Astrocyte (in vitro differentiated cells and primary cell): Measurements from ENCODE around the gene SDK1. TPM values are rescaled to one million over a fixed set of nuclear protein-coding genes. Genes with fewer than 3 reads are reported as not detected.

Source experiments
- DNase-seq: peaks from one replicate; pipeline ENCODE4 v3.0.0-alpha.2; 2010; ENCODE audit warnings: low read depth
- FAIRE-seq: peaks from 2 replicates; lab custom pipeline; 2011; peaks lifted over from hg19 to GRCh38; lab: Jason Lieb, UNC
- H2AFZ ChIP-seq: 2 replicates; pipeline ENCODE4 v1.6.0; 2012; ENCODE audit warnings: low read depth, low read length, inconsistent platforms
- H3K27ac ChIP-seq: 2 replicates; pipeline ENCODE4 v1.5.1; 2011; ENCODE audit warnings: low read depth, low read length, inconsistent platforms
- H3K27me3 ChIP-seq: 2 replicates; pipeline ENCODE4 v1.6.0; 2011; ENCODE audit warnings: low read length, inconsistent platforms; ENCODE audit not compliant: insufficient read depth
- H3K36me3 ChIP-seq: 2 replicates; pipeline ENCODE4 v1.5.1; 2011; ENCODE audit warnings: low read length, inconsistent platforms; ENCODE audit not compliant: insufficient read depth
- H3K4me1 ChIP-seq: 2 replicates; pipeline ENCODE4 v1.5.1; 2011; ENCODE audit warnings: low read length, inconsistent platforms; ENCODE audit not compliant: insufficient read depth
- H3K4me2 ChIP-seq: 2 replicates; pipeline ENCODE4 v1.6.0; 2012; ENCODE audit warnings: low read length, inconsistent platforms
- H3K4me3 ChIP-seq: 2 replicates; pipeline ENCODE4 v1.5.1; 2011; ENCODE audit warnings: low read depth, mild to moderate bottlenecking, low read length, inconsistent platforms; ENCODE audit not compliant: insufficient read depth
- H3K79me2 ChIP-seq: 2 replicates; pipeline ENCODE4 v1.6.0; 2012; ENCODE audit warnings: mild to moderate bottlenecking, low read length, inconsistent platforms; ENCODE audit not compliant: insufficient read depth
- H3K9ac ChIP-seq: 2 replicates; pipeline ENCODE4 v1.6.0; 2012; ENCODE audit warnings: mild to moderate bottlenecking, low read length, inconsistent platforms
- H3K9me3 ChIP-seq: 2 replicates; pipeline ENCODE4 v1.5.1; 2012; ENCODE audit warnings: low read depth, mild to moderate bottlenecking, low read length, inconsistent platforms; ENCODE audit not compliant: insufficient read depth
- H4K20me1 ChIP-seq: 2 replicates; pipeline ENCODE4 v1.6.0; 2012; ENCODE audit warnings: low read length, inconsistent platforms; ENCODE audit not compliant: insufficient read depth
- H3K27ac Mint-ChIP-seq: one replicate; pipeline ENCODE4 v1.8.0; 2021; ENCODE audit warnings: mild to moderate bottlenecking, mixed read lengths; ENCODE audit not compliant: unreplicated experiment
- H3K27me3 Mint-ChIP-seq: one replicate; pipeline ENCODE4 v1.8.0; 2021; ENCODE audit warnings: low read depth, mixed read lengths; ENCODE audit not compliant: unreplicated experiment
- H3K36me3 Mint-ChIP-seq: one replicate; pipeline ENCODE4 v1.8.0; 2021; ENCODE audit warnings: low read depth, mixed read lengths; ENCODE audit not compliant: unreplicated experiment
- H3K4me1 Mint-ChIP-seq: one replicate; pipeline ENCODE4 v1.8.0; 2021; ENCODE audit warnings: low read depth, mixed read lengths; ENCODE audit not compliant: unreplicated experiment
- H3K4me3 Mint-ChIP-seq: one replicate; pipeline ENCODE4 v1.8.0; 2021; ENCODE audit warnings: mild to moderate bottlenecking, moderate library complexity, mixed read lengths; ENCODE audit not compliant: unreplicated experiment
- H3K9me3 Mint-ChIP-seq: one replicate; pipeline ENCODE4 v1.8.0; 2021; ENCODE audit warnings: mild to moderate bottlenecking, mixed read lengths; ENCODE audit not compliant: unreplicated experiment
- CTCF ChIP-seq: IDR thresholded peaks from 2 replicates; pipeline ENCODE4 v1.5.1; 2011; ENCODE audit warnings: low read depth, mild to moderate bottlenecking, inconsistent platforms, low read length, moderate library complexity; ENCODE audit not compliant: insufficient read depth
- EZH2 ChIP-seq: IDR thresholded peaks from 2 replicates; pipeline ENCODE4 v1.6.1; 2012; ENCODE audit warnings: mild to moderate bottlenecking, low read length, inconsistent platforms; ENCODE audit not compliant: insufficient read depth
- total RNA-seq: library from RNA; stranded (reverse); gene quantifications from 2 replicates; pipeline ENCODE4 v1.2.1, GENCODE V29; 2021

The SDK1 gene
- total RNA-seq, 1 donor from 2014 or later = 4.2 TPM

DNA sequence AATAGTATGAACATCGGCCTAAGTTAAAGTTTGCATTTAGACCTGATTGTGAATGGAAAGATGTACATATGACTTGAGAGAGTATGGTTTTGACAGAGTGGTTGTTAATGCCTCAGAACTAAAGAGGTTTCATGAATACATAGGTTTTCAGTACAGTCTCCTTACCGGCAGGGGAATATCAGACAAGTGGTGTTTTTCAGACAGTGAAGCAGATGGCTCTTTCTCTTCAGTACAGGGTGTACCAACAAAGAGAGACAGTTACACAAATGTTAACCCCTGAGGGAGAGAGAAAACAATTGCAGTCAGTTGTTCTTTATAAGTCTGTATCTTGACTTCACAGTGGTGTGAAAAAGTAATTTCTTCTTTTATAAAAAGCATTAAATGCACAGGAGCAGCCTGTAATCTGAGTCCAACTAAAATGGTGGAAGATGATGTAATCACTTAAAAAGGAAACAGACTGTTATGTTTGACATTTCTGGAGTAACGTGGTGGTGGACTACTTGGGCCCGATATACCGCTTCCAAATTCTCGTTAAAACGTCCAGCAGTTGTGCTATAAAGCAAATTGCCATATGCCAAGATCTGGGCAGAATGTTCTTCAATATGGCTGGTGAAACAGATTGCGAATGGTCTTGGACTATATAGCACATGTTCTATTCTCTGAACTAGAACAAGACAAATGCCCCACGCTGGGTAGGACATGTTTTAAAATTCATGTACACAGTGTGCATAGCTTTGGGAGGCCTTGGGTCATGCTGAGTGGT lies 69.2 kb downstream of the SDK1 start:
- DNase-seq (no peak), FAIRE-seq (no peak)
- Mint-ChIP-seq H3K27me3 (peaks cover 3% of the 10 kb centered on the region), H3K4me1 (peaks cover 16% of the 10 kb centered on the region), H3K9me3 (no peaks in the 10 kb centered on the region), H3K27ac (no peak overlapping the region), H3K36me3 (no peaks in the 10 kb centered on the region), H3K4me3 (no peak overlapping the region)
- Histone ChIP-seq H3K9ac (no peak overlapping the region), H4K20me1 (no peaks in the 10 kb centered on the region), H3K4me1 (no peaks in the 10 kb centered on the region), H3K27me3 (no peaks in the 10 kb centered on the region), H3K27ac (no peak overlapping the region), H3K9me3 (no peaks in the 10 kb centered on the region), H3K79me2 (no peaks in the 10 kb centered on the region), H2AFZ (no peak overlapping the region), H3K36me3 (no peaks in the 10 kb centered on the region), H3K4me3 (no peak overlapping the region), H3K4me2 (no peak overlapping the region)
- no peak for TF ChIP-seq EZH2
- no peak for TF ChIP-seq CTCF

- Histone ChIP-seq H4K20me1 (no peaks in the 10 kb centered on the region), H3K79me2 (no peaks in the 10 kb centered on the region), H3K9me3 (no peaks in the 10 kb centered on the region), H3K4me2 (no peak overlapping the region), H3K9ac (no peak overlapping the region), H2AFZ (no peak overlapping the region), H3K36me3 (no peaks in the 10 kb centered on the region), H3K4me1 (no peaks in the 10 kb centered on the region), H3K4me3 (no peak overlapping the region), H3K27ac (no peak overlapping the region), H3K27me3 (no peaks in the 10 kb centered on the region)
- TF ChIP-seq CTCF (no peak), EZH2 (no peak)
- DNase-seq (no peak), FAIRE-seq (no peak)
- Mint-ChIP-seq H3K9me3 (no peaks in the 10 kb centered on the region), H3K36me3 (no peaks in the 10 kb centered on the region), H3K27me3 (peaks cover 5% of the 10 kb centered on the region), H3K4me1 (peaks cover 16% of the 10 kb centered on the region), H3K27ac (no peak overlapping the region), H3K4me3 (no peak overlapping the region)
Measured at GRCh38 chr7:3370921-3371320, 69.9 kb downstream of the SDK1 start.

GRCh38 chr7:3371601-3372000 lies 70.5 kb downstream of the SDK1 start:
- H3K9ac ChIP-seq = no peak overlapping the region
- H3K4me1 ChIP-seq = no peaks in the 10 kb centered on the region
- FAIRE-seq (no peak), DNase-seq (peak; percentile 34)
- H3K9me3 Mint-ChIP-seq = no peaks in the 10 kb centered on the region
- H3K9me3 ChIP-seq = no peaks in the 10 kb centered on the region
- H3K4me3 ChIP-seq = no peak overlapping the region
- H3K36me3 Mint-ChIP-seq = no peaks in the 10 kb centered on the region
- H4K20me1 ChIP-seq = no peaks in the 10 kb centered on the region
- H3K27ac ChIP-seq = no peak overlapping the region
- peaks cover 16% of the 10 kb centered on the region for H3K4me1 Mint-ChIP-seq
- H2AFZ ChIP-seq = no peak overlapping the region
- H3K79me2 ChIP-seq = no peaks in the 10 kb centered on the region
- H3K27ac Mint-ChIP-seq = no peak overlapping the region
- H3K27me3 Mint-ChIP-seq = peaks cover 6% of the 10 kb centered on the region
- H3K4me3 Mint-ChIP-seq = no peak overlapping the region
- H3K36me3 ChIP-seq = no peaks in the 10 kb centered on the region
- no peaks in the 10 kb centered on the region for H3K27me3 ChIP-seq
- H3K4me2 ChIP-seq = peak overlapping the region; percentile 24
- TF ChIP-seq CTCF = no peak
- TF ChIP-seq EZH2 = no peak
